Loucy (cell line): Measurements from ENCODE around the gene VWA5B2.

ENCODE experiments used
- H2AFZ ChIP-seq: fragments of 200-600 bp; sonication (generic); 2 replicates; pipeline ENCODE4 v1.6.0; 2016; ENCODE audit warnings: antibody characterized with exemption, mild to moderate bottlenecking, low read length, moderate library complexity
- H3F3A ChIP-seq: fragments of 200-600 bp; 2 replicates; pipeline ENCODE4 v1.6.0; 2016; ENCODE audit warnings: antibody characterized with exemption, low read depth, mild to moderate bottlenecking
- H3K27me3 ChIP-seq: fragments of 200-600 bp; sonication (generic); 2 replicates; pipeline ENCODE4 v1.6.1; 2014; ENCODE audit warnings: low read length, mild to moderate bottlenecking; ENCODE audit not compliant: insufficient read depth, poor library complexity, severe bottlenecking
- H3K36me3 ChIP-seq: fragments of 200-600 bp; sonication (generic); 2 replicates; pipeline ENCODE4 v1.6.1; 2016; ENCODE audit warnings: low read length; ENCODE audit not compliant: insufficient read depth
- H3K4me1 ChIP-seq: fragments of 200-600 bp; sonication (generic); 2 replicates; pipeline ENCODE4 v1.5.1; 2014; ENCODE audit warnings: low read length, mild to moderate bottlenecking; ENCODE audit not compliant: insufficient read depth, poor library complexity, severe bottlenecking
- H3K4me2 ChIP-seq: fragments of 200-600 bp; sonication (generic); 2 replicates; pipeline ENCODE4 v1.6.0; 2014; ENCODE audit warnings: antibody characterized with exemption, low read length, low read depth, mild to moderate bottlenecking; ENCODE audit not compliant: poor library complexity, severe bottlenecking
- H3K4me3 ChIP-seq: fragments of 200-600 bp; sonication (generic); 2 replicates; pipeline ENCODE4 v1.5.1; 2014; ENCODE audit warnings: low read length, mild to moderate bottlenecking, mixed read lengths; ENCODE audit not compliant: poor library complexity, severe bottlenecking
- H3K79me2 ChIP-seq: fragments of 200-600 bp; sonication (generic); 2 replicates; pipeline ENCODE4 v1.6.1; 2014; ENCODE audit warnings: low read length; ENCODE audit not compliant: insufficient read depth
- H3K9ac ChIP-seq: fragments of 200-600 bp; sonication (generic); 2 replicates; pipeline ENCODE4 v1.6.0; 2014; ENCODE audit warnings: mild to moderate bottlenecking, low read depth, low read length, moderate library complexity; ENCODE audit not compliant: poor library complexity, severe bottlenecking
- H3K9me2 ChIP-seq: fragments of 200-600 bp; sonication (generic); replicated peaks from 2 replicates; pipeline ENCODE4 v1.6.1; 2016; ENCODE audit warnings: low read depth, low read length, mixed read lengths
- H3K9me3 ChIP-seq: fragments of 200-600 bp; sonication (generic); 2 replicates; pipeline ENCODE4 v1.6.1; 2014; ENCODE audit warnings: mild to moderate bottlenecking, antibody characterized with exemption, low read length, low read depth; ENCODE audit not compliant: insufficient read depth
- H4K20me1 ChIP-seq: fragments of 200-600 bp; sonication (generic); 2 replicates; pipeline ENCODE4 v1.6.0; 2014; ENCODE audit warnings: antibody characterized with exemption, low read length, mild to moderate bottlenecking; ENCODE audit not compliant: insufficient read depth, poor library complexity, severe bottlenecking
- EZH2phosphoT487 ChIP-seq: fragments of 200-600 bp; IDR thresholded peaks from 2 replicates; pipeline ENCODE4 v1.6.1; 2018; ENCODE audit warnings: antibody characterized with exemption, mild to moderate bottlenecking, moderate library complexity, borderline replicate concordance
- TF ChIP-seq, protein P1 (sequence below): fragments of 200-600 bp; sonication (generic); conservative IDR thresholded peaks from 2 replicates; pipeline ENCODE4 v1.5.1; 2014; ENCODE audit warnings: mild to moderate bottlenecking, antibody characterized with exemption, low read length

VWA5B2 gene

DNA sequence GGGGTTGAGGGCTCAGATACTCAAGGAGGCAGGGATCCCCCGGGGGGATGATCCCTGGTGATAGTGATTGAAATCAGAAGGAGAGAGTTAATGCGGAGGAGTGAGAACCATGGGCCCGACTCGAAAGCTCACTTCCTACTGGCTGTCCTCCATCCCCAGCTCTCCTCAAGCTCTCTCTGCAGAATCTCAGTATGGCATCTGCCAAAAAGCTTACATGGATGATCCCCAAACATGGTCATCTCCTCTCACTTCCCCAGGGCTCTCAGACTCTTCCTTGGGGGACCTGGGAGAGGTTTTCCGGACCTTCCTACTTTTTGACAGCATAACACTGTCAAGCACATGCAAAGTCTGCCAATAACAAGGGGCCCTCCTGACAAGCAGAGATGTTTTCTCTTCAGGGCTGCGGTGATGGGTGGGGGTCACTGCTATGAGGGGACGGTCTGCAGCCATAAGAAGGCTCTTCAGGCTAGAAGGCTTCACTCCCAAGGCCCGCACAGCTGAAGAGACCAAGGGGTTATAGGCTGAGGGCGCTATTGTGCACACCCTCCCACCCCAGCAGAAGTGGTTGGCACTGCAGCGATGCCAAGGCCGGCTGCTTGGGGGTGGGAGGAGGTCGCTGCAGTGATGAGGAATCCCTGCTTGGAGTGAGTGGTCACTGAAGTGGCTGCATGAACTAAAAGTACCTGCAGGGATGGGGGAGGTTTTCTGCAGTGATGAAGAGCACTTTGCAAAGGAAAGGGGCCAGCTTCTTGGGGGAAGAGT lies 828 bp upstream of the VWA5B2 start:
- Histone ChIP-seq H3K9me2 (no peaks in the 10 kb centered on the region), H3F3A (no peaks in the 10 kb centered on the region), H3K27me3 (no peaks in the 10 kb centered on the region), H3K79me2 (no peaks in the 10 kb centered on the region), H2AFZ (peak overlapping the region; percentile 91), H3K9ac (no peak overlapping the region), H3K4me3 (peak overlapping the region; percentile 72), H4K20me1 (no peaks in the 10 kb centered on the region), H3K4me2 (peak overlapping the region; percentile 81), H3K36me3 (no peaks in the 10 kb centered on the region), H3K4me1 (no peaks in the 10 kb centered on the region), H3K9me3 (no peaks in the 10 kb centered on the region)
- TF ChIP-seq, protein P1, sequence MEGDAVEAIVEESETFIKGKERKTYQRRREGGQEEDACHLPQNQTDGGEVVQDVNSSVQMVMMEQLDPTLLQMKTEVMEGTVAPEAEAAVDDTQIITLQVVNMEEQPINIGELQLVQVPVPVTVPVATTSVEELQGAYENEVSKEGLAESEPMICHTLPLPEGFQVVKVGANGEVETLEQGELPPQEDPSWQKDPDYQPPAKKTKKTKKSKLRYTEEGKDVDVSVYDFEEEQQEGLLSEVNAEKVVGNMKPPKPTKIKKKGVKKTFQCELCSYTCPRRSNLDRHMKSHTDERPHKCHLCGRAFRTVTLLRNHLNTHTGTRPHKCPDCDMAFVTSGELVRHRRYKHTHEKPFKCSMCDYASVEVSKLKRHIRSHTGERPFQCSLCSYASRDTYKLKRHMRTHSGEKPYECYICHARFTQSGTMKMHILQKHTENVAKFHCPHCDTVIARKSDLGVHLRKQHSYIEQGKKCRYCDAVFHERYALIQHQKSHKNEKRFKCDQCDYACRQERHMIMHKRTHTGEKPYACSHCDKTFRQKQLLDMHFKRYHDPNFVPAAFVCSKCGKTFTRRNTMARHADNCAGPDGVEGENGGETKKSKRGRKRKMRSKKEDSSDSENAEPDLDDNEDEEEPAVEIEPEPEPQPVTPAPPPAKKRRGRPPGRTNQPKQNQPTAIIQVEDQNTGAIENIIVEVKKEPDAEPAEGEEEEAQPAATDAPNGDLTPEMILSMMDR: peak; percentile 36
- no peak for TF ChIP-seq EZH2phosphoT487

- no peaks in the 10 kb centered on the region for H3K79me2 ChIP-seq
- peak overlapping the region; percentile 11 for H3K9ac ChIP-seq
- H3K4me2 ChIP-seq: peak overlapping the region; percentile 81
- no peak for TF ChIP-seq EZH2phosphoT487
- TF ChIP-seq, protein P1: no peak
- no peaks in the 10 kb centered on the region for H3K9me2 ChIP-seq
- H3K9me3 ChIP-seq: no peaks in the 10 kb centered on the region
- H3K36me3 ChIP-seq: no peaks in the 10 kb centered on the region
- H4K20me1 ChIP-seq: no peaks in the 10 kb centered on the region
- no peaks in the 10 kb centered on the region for H3K4me1 ChIP-seq
- no peaks in the 10 kb centered on the region for H3K27me3 ChIP-seq
- H3F3A ChIP-seq: no peaks in the 10 kb centered on the region
- H3K4me3 ChIP-seq: peak overlapping the region; percentile 72
- H2AFZ ChIP-seq: peak overlapping the region; percentile 91; the same call in 1 of the 2 replicates
These were observed 757 bp downstream of the VWA5B2 start for GRCh38 chr3:184230081-184230602.

- H3K79me2 ChIP-seq: no peaks in the 10 kb centered on the region
- H3K9me2 ChIP-seq: no peaks in the 10 kb centered on the region
- no peaks in the 10 kb centered on the region for H3F3A ChIP-seq
- no peak overlapping the region for H2AFZ ChIP-seq
- no peaks in the 10 kb centered on the region for H3K4me1 ChIP-seq
- no peaks in the 10 kb centered on the region for H4K20me1 ChIP-seq
- H3K27me3 ChIP-seq: no peaks in the 10 kb centered on the region
- no peaks in the 10 kb centered on the region for H3K9me3 ChIP-seq
- H3K4me3 ChIP-seq: no peak overlapping the region
- TF ChIP-seq, protein P1: no peak
- TF ChIP-seq EZH2phosphoT487: no peak
- no peaks in the 10 kb centered on the region for H3K36me3 ChIP-seq
- H3K9ac ChIP-seq: no peak overlapping the region
- H3K4me2 ChIP-seq: no peak overlapping the region
These were observed 1.5 kb downstream of the VWA5B2 start for GRCh38 chr3:184230603-184231528.
